Smooth muscle cell (in vitro differentiated cells): ENCODE results near the gene RAB20. TPM values are rescaled to one million over a fixed set of nuclear protein-coding genes. Genes with fewer than 3 reads are reported as not detected.

ENCODE experiments used
- DNase-seq: peaks from one replicate; lab custom pipeline; 2025; ENCODE audit not compliant: unreplicated experiment; lab: John Stamatoyannopoulos, UW
- H2AFZ ChIP-seq: fragments of 200-600 bp; sonication (generic); 2 replicates; pipeline ENCODE4 v1.6.0; 2016; ENCODE audit warnings: antibody characterized with exemption, low read depth, mild to moderate bottlenecking
- H3F3A ChIP-seq: fragments of 200-600 bp; sonication (generic); 2 replicates; pipeline ENCODE4 v1.6.0; 2017; ENCODE audit warnings: antibody characterized with exemption, low read depth
- H3K27ac ChIP-seq: fragments of 200-600 bp; sonication (generic); 2 replicates; pipeline ENCODE4 v1.5.1; 2016; ENCODE audit warnings: low read depth, mild to moderate bottlenecking
- H3K27me3 ChIP-seq: fragments of 200-600 bp; sonication (generic); 2 replicates; pipeline ENCODE4 v1.6.1; 2016; ENCODE audit warnings: low read depth, mild to moderate bottlenecking
- H3K36me3 ChIP-seq: fragments of 200-600 bp; sonication (generic); 2 replicates; pipeline ENCODE4 v1.5.1; 2016; ENCODE audit warnings: low read depth
- H3K4me1 ChIP-seq: fragments of 200-600 bp; sonication (generic); 2 replicates; pipeline ENCODE4 v1.5.1; 2016; ENCODE audit warnings: low read depth
- H3K4me2 ChIP-seq: fragments of 200-600 bp; sonication (generic); 2 replicates; pipeline ENCODE4 v1.6.0; 2016; ENCODE audit warnings: mild to moderate bottlenecking
- H3K4me3 ChIP-seq: fragments of 200-600 bp; sonication (generic); 2 replicates; pipeline ENCODE4 v1.5.1; 2016; ENCODE audit warnings: mild to moderate bottlenecking
- H3K79me2 ChIP-seq: fragments of 200-600 bp; sonication (generic); 2 replicates; pipeline ENCODE4 v1.6.0; 2016; ENCODE audit warnings: low read depth, mild to moderate bottlenecking
- H3K9ac ChIP-seq: fragments of 200-600 bp; sonication (generic); 2 replicates; pipeline ENCODE4 v1.6.0; 2016; ENCODE audit warnings: low read depth
- H3K9me3 ChIP-seq: fragments of 200-600 bp; sonication (generic); replicated peaks from 2 replicates; pipeline ENCODE4 v1.5.1; 2016; ENCODE audit warnings: low read depth
- H4K20me1 ChIP-seq: fragments of 200-600 bp; sonication (generic); 2 replicates; pipeline ENCODE4 v1.6.0; 2016; ENCODE audit warnings: low read depth
- CTCF ChIP-seq: fragments of 200-600 bp; sonication (generic); IDR thresholded peaks from 2 replicates; pipeline ENCODE4 v1.5.1; 2017; ENCODE audit warnings: borderline replicate concordance, mild to moderate bottlenecking, antibody characterized with exemption; ENCODE audit not compliant: insufficient read depth, poor library complexity, severe bottlenecking
- WGBS: methylation state at CpG from one replicate; pipeline ENCODE4 v1.1.7; 2016; ENCODE audit warnings: low lambda C conversion rate; 5-methylcytosine and 5-hydroxymethylcytosine counted together
- polyA plus RNA-seq: library from polyadenylated mRNA; unstranded; fragments of >200 nt; fragmentation: Nextera tagmentation; extraction: Ambion mirVana; gene quantifications from 2 replicates; pipeline ENCODE4 v1.2.1, GENCODE V29; 2016
- total RNA-seq: library from RNA; depleted of rRNA; stranded (reverse); fragments of >200 nt; gene quantifications from 2 replicates; pipeline ENCODE4 v1.2.3, GENCODE V29; 2014

The RAB20 gene
- total and polyA plus RNA-seq, 2 experiments from 2014 or later = 12.9 to 18.0 TPM

GRCh38 chr13:110477706-110478245 is 83.7 kb downstream of the RAB20 start:
- no peak for TF ChIP-seq CTCF
- no peak for DNase-seq
- Histone ChIP-seq H3K4me3 (no peak overlapping the region), H3K4me2 (no peak overlapping the region), H3K9me3 (no peaks in the 10 kb centered on the region), H3K79me2 (no peaks in the 10 kb centered on the region), H3F3A (peaks cover 76% of the 10 kb centered on the region), H3K36me3 (peaks cover 15% of the 10 kb centered on the region), H4K20me1 (peaks cover 77% of the 10 kb centered on the region), H3K9ac (no peak overlapping the region), H3K27me3 (no peaks in the 10 kb centered on the region), H2AFZ (no peak overlapping the region), H3K27ac (peak overlapping the region; percentile 60), H3K4me1 (peaks cover 5% of the 10 kb centered on the region)
- WGBS = 87% methylated on average over 4 of the region's 4 CpGs

- Histone ChIP-seq H4K20me1 (peaks cover 87% of the 10 kb centered on the region), H3K9me3 (no peaks in the 10 kb centered on the region), H2AFZ (no peak overlapping the region), H3K4me1 (peaks cover 5% of the 10 kb centered on the region), H3F3A (peaks cover 73% of the 10 kb centered on the region), H3K36me3 (peaks cover 17% of the 10 kb centered on the region), H3K27me3 (no peaks in the 10 kb centered on the region), H3K27ac (no peak overlapping the region), H3K4me2 (no peak overlapping the region), H3K9ac (no peak overlapping the region), H3K79me2 (no peaks in the 10 kb centered on the region), H3K4me3 (no peak overlapping the region)
- 88% methylated on average over 12 of the region's 12 CpGs for WGBS
- no peak for DNase-seq
- TF ChIP-seq CTCF = no peak
Observed at GRCh38 chr13:110476220-110476617, 85.3 kb downstream of the RAB20 start.

GRCh38 chr13:110475550-110476219 is 85.8 kb downstream of the RAB20 start:
- TF ChIP-seq CTCF = no peak
- no peak overlapping the region for H3K4me3 ChIP-seq
- H3K36me3 ChIP-seq = peaks cover 17% of the 10 kb centered on the region

GRCh38 chr13:110475117-110475516 is 86.4 kb downstream of the RAB20 start:
- Histone ChIP-seq H3K27me3 (no peaks in the 10 kb centered on the region), H4K20me1 (peaks cover 94% of the 10 kb centered on the region), H3K9ac (no peak overlapping the region), H3K36me3 (peaks cover 13% of the 10 kb centered on the region), H3F3A (peaks cover 75% of the 10 kb centered on the region), H2AFZ (no peak overlapping the region), H3K4me3 (no peak overlapping the region), H3K9me3 (no peaks in the 10 kb centered on the region), H3K4me1 (peaks cover 5% of the 10 kb centered on the region), H3K4me2 (no peak overlapping the region), H3K27ac (peak overlapping the region; percentile 14), H3K79me2 (no peaks in the 10 kb centered on the region)
- no peak for TF ChIP-seq CTCF
- DNase-seq = no peak
- 92% methylated on average over 9 of the region's 9 CpGs for WGBS

More at GRCh38 chr13:110475550-110476219, 85.8 kb downstream of the RAB20 start:
- no peak overlapping the region for H2AFZ ChIP-seq
- no peak for DNase-seq
- no peaks in the 10 kb centered on the region for H3K27me3 ChIP-seq
- no peak overlapping the region for H3K4me2 ChIP-seq
- WGBS = 94% methylated on average over 16 of the region's 18 CpGs
- no peak overlapping the region for H3K9ac ChIP-seq
- peaks cover 5% of the 10 kb centered on the region for H3K4me1 ChIP-seq
- peaks cover 75% of the 10 kb centered on the region for H3F3A ChIP-seq
- peak overlapping the region; percentile 14 for H3K27ac ChIP-seq
- H3K9me3 ChIP-seq = no peaks in the 10 kb centered on the region
- peaks cover 92% of the 10 kb centered on the region for H4K20me1 ChIP-seq
- H3K79me2 ChIP-seq = no peaks in the 10 kb centered on the region
